HK-2 (cell line): ENCODE results near the gene GRB14.
A peak's percentile ranks its signal among the peaks of the same experiment; 100 is the strongest.
"Not testable (repeated sequence)": the region's sequence is repeated elsewhere in the genome, so short reads cannot be mapped to it uniquely, and the experiment has no call there.

Experiments
- DNase-seq: peaks from one replicate; pipeline ENCODE4 v3.0.0-alpha.2; 2018; ENCODE audit not compliant: unreplicated experiment

The GRB14 gene

DNA sequence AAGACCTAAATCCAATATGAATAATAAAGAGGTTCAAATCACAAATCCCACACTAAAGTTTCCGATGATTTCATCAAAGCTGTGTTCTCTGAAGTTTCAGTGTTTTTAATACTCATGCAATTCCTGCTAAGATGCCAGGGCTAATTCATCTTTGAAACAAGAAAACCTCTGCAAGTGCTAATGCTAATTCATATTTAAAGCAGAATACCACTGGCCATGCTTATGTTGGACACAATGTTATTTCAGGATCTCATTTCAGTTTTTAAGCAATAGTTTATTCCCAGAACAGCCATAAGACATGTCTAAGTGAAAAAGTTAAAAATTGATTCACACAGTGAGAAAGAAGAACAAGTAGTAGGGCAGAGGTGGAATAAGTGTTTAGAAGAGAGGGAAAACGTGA, 62.8 kb downstream of the GRB14 start:
- DNase-seq: no peak

DNA sequence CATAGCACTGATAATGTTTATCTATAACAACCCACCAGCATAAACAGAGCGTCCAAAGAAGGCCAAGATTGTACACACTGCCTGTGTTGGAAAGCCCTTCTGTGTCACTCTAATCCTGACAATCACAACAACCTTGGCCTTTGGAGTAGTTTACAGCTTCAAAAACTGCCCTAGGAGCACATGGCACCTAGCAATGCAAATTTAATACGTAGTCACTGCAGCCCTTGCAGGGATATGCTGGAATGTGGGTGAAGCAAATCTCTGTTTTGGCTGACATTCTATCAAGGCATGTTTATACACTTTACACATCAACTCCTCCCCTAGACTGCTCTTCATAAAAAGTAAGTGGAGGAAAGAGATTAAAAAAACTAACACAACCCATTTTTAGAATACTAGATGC, 66.8 kb downstream of the GRB14 start:
- no peak for DNase-seq

DNA sequence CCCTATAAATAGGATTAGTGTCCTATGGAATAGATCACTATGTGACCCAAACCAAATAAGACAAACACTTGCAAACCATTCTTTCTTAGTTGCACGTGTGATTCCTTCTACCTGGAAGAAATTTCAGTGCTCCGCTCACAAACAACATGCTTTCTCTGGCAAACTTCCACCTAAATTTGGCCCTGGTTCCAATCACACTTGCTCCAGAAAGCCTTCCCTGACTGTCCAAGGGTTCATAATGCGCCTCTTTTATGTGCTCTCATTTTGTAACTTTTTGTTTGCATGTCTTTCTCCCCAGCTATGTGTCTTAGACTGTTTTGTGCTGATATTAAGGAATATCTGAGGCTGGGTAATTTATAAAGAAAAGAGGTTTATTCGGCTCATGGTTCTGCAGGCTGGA, 69.8 kb downstream of the GRB14 start:
- DNase-seq: no peak

DNA sequence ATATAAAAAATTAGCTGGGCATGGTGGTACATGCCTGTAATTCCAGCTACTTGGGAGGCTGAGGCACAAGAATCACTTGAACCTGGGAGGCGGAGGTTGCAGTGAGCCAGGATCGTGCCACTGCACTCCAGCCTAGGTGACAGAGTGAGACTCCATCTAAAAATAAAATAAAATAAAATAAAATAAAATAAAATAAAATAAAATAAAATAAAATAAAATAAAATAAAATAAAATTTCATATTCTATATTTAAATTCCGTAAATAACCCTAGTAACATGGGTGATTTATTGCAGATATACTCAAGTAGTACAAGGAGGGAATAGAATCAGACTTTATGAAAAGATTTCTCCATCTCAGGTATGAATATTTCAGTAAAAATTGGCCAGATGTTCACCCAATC, 71.6 kb downstream of the GRB14 start:
- DNase-seq: not testable (repeated sequence)

DNA sequence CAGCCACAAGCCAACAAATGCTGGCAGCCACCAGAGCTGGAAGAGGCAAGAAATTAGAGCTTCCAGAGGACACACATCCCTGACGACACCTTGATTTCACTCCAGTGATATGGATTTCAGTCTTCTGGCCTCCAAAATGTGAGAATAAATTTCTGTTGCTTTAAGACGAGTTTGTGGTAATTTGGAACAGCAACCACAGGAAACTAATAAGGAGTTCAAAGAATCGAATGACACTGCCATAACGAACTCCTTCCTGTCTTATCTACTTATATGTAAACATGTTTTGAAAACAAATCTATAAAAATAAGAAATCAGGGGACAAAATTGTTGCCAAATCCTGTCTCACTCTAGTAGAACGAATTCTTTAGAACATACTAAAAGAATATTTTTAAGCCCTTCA, 75.8 kb downstream of the GRB14 start:
- DNase-seq: no peak

DNA sequence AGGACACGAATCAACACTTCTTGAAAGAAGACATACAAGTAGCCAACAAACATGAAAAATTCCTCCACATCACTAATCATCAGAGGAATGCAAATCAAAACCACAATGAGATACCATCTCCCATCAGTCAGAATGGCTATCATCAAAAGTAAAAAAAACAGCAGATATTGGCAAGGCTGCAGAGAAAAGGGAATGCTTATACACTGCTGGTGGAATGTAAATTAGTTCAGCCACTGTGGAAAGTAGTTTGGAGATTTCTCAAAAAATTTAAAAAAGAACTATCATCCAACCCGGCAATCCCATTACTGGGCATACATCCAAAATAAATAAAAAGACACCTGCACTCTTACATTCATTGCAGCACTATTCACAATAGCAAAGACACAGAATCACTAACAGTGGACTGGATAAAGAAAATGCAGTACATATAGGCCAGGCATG, 78.7 kb downstream of the GRB14 start:
- DNase-seq: no peak

DNA sequence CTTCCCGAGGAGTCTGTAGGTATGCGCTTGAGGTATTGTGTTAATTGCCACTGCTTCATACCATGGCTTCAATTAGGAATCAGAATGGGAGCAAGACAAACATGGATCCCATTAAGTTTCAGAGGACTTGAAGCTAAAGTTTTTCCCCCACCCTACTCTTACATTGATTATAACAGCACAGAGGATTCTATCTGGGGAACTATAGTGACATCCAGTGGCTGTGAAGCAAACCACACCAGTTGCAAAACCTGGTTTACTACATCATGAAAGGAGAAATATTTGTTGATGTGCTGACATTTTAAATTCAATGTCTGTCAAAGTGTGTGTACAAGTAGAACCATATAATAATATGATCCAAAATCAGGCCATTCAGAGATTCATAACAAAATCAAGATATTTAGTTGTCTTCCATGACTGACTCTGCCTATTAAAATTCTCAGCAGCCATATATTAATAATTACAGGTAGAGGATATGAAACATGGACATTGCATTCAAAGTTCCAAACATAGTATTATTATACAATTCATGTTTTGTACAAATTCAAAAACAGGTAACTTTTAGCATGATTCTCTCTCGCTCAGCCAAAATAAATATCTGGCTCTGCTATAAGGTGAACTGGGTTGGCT, 82.9 kb downstream of the GRB14 start:
- DNase-seq: no peak

DNA sequence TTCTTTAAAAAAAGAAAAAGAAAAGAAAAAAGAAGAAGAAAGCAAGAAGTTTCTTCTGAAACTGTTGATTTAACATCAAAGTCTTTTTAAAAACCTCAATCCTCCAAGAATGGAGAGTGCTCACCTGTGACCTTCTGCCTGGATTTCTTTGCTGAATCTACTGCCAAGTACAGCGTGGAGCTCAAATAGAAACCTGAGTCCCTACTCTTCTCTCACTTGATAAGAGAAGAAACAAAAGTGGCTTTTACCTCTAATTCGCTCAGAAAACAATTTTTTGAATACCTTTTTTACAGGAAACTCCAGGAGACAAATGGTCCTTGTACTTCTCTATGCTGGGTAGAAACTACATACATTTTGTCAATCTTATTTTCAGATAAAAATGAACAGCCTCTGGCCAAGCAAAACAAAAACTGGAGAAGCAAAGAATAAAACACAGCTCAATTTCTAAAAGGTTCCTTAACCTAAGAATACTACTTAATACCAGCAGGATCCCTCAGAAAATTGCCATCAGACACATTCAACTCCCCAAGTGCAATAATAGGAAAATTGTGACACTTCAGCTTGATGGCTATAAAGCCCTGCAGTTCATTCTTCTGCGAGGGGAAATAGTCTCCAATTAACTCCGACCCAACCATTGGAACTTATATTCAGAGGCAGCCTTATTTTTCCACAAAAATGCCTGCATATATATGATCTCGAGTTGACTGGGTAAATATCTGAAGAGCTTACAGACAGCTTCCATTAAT, 85.8 kb downstream of the GRB14 start:
- DNase-seq: no peak

DNA sequence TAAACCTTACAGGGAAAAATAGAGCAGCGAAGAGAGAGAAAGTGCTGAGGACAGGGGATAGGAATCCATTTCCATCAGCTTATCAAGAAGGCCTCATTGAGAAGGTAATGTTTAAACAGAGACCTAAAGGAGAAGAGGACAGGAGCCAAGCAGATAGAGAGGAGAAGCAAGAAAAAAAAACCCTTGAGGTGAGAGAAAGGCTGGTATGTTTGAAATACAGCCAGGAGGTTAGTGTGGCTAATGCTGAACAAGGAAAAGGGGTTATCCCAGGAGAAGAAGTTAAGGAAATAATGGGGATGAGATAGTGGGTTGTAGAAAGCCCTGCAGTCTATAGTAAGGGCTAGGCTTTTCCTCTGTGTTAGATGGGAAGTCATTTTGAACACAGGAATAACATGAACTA, 90.8 kb downstream of the GRB14 start:
- DNase-seq: no peak

DNA sequence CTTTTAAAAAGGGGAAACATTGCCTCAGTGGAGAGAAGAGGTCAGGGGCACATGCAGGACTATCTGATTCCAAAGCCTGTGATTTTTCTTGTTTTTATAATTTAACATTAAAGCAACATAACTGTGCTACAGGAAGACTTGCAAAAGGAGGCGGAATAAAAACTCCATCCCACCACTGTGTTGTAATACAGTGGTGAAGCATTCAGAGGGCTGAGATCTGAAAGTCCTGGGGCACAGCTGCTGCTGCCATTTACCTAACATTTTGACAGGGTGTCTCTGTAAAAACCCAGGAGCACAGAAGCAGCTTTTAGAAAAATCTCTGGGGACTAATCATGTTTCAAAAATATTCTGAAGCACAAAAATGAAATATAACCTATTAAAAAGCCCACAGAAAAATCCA, 97.6 kb downstream of the GRB14 start:
- DNase-seq: no peak

DNA sequence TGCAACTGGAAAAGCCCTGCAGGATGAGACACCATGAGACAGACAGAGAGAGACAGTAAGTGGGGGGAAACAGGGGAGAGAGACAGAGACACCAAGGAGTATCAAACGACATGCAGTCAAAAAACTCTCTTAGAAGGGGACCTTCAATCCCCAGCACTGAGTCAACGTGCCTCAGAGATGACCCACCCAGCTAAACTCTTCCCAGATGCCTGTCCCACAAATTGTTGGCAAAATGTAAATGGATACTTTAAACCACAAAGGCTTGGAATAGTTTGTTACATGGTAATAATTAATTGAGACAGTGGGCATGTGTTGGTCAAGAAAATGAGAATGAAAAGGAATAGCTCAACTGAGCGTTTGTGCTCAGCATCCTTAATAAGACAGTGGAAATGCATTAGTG, 98.3 kb downstream of the GRB14 start:
- no peak for DNase-seq

DNA sequence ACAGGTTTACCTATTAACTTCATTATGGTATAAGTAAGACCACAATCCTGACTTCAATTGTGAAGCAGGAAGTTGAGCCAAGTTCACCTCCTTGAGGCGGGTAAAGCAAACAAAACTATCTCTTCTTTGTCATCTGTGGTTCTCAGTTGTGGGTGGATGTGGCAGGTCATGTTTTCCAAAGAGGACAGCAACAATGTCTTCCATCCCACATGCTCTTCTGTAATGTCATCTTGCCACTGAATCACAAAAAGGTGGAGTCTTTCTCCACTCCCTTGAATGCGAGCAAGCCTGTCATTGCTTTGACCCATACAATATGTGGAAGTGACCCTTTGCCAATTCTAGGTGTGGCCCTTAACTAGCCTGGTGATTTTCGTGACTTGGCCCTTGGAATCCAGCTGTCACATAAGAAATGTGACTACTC, 98.7 kb downstream of the GRB14 start:
- peak; percentile 63 for DNase-seq

DNA sequence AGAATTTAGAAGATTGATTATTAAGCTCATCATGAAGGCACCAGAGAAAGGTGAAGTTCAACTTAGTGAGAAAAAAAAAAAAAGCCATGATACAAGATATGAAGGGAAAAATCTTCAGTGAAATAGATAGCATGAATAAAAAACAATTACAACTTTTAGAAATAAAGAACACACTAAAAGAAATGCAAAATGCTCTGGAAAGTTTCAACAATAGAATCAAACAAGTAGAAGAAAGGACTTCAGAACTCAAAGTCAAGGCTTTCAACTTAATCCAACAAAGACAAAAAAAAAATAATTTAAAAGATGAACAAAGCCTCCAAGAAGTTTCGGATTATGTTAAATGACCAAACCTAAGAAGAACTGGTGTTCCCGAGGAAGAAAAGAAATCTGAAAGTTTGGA, 105.5 kb downstream of the GRB14 start:
- no peak for DNase-seq

DNA sequence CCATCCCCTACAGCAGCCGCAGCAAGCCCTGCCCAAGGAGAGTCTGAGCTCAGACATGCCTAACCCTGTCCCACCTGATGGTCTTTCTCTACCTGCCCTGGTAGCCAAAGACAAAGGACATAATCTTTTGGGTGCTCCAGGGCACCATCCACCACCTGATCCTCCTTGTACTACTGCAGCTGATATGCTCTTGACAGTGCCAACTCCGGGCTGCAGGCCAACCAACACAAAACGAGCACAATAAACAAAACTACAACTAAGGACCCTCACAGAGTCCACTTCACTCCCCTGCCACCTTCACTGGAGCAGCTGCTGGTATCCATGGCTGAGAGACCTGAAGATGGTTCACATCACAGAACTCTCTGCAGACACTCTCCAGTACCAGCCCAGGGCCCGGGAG, 106.3 kb downstream of the GRB14 start:
- DNase-seq: no peak

DNA sequence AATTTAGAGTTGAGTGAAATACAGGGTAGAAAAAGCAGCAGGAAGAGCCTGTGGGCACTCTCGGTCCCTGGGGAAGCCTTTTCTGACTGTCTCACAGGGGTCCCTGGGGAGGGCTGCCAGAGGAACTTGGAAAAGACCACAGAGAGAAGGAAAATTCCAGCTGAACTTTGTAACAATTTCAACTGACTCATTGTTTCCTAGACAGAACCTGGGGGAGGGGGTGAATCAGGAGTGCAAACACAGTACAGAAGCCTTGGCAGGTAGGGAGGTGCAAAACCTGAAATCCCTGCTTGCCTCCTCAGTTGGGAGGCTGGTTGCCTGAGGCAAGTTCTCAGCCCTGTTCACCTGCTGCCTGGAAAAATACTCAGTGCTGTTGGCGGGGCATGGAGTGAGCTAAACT, 106.8 kb downstream of the GRB14 start:
- peak; percentile 23 for DNase-seq

DNA sequence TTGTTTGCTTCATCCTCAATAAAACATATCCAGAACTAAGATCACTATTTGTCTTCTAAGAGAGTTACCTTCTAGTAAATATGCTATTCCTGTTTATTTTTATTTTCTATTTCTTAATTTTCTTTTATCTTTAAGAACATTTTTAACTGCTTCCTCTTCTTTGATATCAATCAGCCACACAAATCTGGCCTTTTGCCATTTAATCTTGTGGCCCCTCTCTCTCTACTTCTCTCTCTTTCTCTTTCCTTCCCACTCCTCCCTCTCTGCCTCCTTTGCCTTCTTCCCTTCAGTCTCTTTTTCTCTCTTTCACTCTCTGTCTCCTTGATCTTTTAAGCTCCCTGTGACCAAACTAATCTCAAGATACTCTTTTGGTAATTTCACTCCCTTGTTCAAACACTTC, 108.4 kb downstream of the GRB14 start:
- DNase-seq: no peak

DNA sequence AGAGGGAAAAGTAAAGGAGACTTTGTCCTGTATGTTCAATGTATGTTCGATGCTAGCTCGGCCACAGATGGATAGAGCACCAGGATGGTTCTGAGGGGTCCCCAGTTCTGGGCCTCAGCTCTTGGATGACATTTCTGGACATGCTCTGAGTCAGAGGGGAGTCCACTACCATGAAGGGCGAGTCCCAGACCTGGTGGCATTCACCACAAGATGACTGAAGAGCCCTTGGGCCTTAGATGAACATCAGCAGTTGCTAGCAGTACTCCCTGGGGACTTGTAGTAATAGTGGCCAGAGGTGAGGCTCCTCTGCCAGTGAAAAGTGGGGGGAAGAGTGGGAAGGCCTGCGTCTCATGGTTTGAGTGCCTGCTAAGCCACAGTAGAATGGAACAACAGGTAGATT, 109.5 kb downstream of the GRB14 start:
- no peak for DNase-seq

DNA sequence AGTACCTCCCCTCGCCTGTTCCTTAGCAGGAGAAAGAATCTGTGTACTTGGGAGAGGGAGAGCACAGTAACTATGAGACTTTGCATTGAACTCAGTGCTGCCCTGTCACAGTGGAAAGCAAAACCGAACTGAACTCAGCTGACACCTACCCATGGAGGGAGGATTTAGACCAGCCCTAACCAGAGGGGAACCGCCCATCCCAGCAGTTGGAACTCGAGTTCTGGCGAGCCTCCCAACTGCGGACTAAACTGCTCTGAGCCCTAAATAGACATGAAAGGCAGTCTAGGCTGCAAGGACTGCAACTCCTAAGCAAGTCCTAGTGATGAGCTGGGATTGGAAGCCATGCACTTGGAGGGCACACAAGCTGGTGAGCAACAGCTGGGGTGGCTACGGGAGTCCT, 110.4 kb downstream of the GRB14 start:
- no peak for DNase-seq

DNA sequence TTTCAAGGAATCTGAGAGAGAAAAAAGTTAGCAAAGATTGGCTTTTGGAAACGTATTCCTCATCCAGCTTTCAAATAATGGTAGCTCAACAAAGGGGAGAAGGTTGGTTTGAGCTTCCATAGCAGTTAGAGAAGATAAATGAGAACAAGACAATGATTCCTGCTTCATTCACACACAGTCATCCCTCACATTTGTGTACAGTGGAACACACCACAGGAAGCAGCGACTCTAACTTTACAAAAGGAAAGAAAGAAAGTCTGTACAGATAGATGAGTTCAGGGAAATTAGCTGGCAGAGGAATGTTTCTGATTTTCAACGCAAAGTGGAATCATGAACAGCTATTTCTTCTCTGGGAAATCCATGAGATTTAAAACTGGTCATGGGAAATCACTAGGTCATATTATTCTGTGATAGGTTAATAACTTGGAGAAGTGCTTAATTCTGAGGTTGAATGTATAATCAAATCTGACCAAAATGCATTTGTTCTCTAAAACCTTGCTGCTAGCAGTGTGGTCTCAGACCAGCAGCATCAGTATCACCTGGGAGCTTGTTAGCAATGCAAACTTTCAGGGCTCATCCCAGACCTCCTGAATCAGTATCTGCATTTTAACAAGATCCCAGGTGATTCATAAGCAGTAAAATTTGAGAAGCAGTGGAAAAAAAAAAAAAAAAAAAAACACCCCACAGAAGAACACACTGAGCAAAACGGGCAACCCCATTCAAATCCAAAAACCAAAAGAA, 112.0 kb downstream of the GRB14 start:
- no peak for DNase-seq

DNA sequence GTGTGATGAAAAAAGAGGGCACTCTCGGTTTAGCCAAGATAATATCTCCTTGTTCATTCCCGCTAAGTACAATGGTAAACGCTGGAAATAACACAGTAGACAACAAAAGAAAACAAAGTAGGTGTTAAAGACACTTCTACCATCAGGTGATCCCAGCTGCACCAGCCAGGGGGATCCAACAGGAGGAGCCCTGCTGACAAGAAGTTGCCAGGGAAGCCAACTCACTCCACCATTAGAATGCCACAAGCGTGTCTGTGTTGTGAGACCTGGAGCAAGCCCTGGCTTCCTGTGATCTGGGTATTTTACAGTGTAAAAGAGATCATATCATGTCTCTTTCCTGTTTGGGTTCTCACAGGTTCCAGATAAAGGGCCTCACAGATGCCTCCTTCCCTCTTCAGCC, 117.0 kb downstream of the GRB14 start:
- no peak for DNase-seq

DNA sequence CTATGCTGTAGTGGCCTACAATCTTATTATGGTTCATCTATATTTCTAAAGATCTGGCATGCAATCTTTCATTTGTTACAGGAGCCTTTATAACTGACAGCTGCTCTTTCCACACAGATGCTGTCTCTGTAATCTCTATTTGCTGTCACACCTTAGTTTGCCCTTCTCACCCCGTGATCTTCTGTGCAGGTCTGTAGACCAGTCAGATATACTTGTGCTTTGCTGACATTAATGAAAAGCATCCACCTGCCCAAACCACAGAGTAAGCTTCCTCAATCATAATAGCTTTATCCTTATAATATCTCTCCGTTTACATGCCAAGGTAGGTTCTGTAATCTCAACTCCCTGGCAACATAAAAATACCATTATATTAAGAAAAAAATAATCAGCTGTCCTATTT, 122.4 kb downstream of the GRB14 start:
- no peak for DNase-seq

DNA sequence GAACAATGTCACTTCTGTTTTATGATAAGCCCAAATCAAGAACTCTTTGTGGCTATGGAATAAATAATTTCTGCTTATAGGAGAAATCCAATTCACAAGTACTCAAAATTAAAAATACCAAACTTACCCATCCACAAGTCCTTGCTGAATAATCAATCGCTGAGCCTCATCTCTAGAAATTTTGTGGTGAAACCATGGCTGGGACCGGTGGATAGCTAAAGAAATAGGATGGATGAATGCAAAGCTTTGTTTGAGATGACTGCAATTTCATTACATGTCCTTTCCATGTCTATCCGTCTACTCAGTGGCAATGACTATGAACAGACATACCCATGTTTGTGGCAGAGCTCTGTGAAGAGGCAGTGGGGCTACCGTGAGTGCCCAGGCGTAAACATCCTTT, 124.4 kb downstream of the GRB14 start:
- no peak for DNase-seq

DNA sequence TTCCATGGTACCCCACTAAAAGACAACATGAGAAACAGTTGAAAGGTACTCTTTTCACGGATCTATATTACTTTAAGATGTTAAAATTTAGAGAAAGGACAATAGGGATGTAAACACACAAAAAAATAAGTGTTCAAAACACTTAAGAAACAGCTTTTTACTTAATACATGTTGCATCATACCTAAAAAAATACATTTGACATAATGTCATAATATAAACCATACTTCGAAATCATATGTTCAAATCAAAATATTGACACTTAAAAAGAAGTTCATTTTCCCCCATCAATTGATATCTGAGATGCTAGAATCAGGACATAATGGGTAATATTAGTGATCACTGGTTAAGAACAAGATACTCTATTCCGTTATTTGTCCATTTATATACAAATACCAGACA, 124.9 kb downstream of the GRB14 start:
- DNase-seq: no peak
